ENCODE measurements around the gene UST.

The UST gene

DNA sequence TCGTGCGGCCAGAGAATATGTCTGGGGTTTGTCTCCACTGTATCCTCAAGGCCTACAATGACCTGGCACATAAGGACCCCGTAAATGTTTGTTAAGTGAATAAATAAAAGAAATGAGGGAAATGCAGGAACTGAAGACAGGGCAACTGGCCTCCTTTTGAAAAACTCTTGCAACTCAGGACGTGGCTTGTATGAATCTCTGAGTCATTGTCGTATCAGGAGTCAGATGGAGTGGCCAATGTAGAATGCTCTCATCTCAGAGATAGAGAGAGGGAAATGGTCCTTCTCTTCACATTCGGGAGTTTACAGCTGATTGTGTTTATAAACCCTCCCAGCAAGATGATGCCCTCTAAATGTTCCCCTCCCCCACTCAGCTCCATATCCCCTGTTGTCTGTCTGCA is 57.1 kb downstream of the UST start:
- peak; percentile 7 for DNase-seq (ENCODE audit: low read depth)

DNA sequence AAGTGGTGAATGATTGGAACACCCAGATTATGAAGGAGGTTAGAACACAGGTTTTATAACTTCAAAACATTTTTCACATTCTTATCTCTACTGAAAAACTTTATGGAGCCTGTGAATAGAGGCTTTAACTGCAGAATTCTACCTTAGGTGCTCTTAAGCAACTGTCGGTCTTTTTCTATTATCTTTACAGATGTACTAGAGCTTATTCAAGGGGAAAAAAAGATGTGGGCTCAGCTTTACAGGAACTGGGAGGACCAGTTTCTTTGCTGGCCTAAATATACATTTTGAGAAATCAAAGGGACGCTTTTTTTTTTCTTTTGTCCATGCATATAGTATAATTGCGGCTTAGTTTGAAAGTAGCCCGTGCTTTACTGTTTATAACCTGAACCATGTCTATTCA is 58.9 kb downstream of the UST start:
- DNase-seq (ENCODE audit: low read depth): no peak

DNA sequence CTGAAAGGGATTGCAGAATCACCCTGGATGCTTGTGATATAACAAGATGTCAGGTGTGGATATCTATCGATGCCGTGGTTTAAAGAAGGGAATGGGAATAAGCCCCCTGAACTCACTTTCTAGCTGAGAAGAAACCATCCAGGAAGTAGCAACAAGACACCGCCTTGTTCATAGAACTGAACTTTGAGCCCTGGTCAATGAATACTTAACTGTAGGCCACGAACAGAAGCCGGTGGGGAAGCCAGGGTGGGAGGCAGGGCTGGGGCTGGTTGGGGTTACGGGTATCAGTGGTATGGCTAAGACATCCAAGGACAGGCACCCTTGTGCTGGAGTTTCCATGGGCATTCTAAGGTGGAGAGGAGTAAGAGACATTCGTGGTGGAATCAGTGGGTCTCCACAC is 61.0 kb downstream of the UST start:
- DNase-seq (ENCODE audit: low read depth): no peak

DNA sequence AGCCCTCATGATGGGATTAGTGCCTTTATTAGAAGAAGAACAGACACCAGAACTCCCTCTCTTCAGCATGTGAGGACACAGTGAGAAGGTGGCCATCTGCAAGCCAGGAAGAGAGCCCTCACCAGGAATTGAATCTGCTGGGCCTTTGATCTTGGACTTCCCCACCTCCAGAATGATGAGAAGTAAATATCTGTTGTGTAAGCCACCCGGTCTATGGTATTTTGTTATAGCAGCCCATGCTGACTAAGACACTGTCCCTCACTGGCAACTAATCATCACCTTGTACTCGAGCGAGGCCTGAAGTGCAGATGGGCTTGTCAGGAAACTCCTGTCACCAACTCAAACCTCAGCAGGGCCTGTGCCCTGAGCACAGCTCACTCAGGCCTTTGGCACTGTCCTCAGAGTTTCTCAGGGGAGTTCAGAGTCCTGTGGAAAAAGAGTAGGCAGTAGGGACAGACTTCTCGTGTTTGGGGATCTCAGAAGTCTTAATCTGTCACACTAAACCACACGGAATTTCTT is 62.0 kb downstream of the UST start:
- no peak for DNase-seq (ENCODE audit: low read depth)

DNA sequence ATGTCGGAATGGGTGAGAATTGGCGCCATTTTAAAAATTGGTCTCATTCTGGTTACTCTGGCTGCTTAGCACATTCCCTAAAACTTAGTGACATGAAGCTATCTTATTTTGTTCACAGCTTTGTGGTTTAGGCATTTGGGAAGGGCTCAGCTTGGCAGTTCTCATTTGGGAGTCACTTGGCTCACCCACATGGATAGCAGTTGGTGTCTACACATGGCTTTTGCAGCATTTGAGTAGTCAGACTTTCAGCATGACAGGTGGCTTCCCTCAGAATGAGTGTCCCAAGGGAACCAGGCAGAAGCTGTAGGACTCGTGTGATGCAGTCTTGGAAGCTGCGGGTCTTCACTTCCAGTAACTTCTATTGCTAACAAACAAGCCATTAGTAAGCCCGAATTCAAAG is 64.6 kb downstream of the UST start:
- DNase-seq (ENCODE audit: low read depth): no peak

DNA sequence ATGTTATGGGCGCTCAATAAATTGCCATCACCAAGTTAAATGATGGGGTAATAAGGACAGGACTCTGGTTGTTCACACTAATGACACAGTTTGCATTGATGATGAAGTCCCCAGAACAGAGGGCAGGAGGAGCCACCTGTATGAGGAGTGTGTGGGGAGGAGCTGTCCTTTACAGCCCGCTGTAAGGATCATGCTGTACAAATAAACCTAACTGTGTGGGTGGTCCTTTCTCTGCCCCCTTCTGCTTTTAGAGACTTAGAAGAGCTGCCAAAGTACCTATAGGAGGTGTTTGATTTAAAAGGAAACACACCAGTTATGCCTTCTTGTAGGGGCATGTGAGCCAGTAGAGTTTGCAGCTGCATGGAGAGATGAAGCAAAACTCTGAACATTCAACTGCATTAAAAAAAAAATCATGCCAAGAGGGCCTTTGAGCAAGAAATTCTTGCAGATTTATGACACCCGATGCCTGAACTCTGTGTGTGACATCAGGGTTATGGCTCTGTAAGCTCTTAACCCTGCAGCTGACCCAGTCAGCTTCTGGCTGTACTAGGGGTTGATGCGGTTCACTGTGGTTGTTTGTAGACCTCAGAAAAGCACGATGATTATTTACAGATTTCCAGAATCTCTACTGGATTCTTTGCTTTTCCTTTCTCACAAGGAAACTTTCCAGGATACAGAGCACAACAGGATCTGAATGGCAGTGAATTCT is 67.4 kb downstream of the UST start:
- peak; percentile 10 for DNase-seq (ENCODE audit: low read depth)

DNA sequence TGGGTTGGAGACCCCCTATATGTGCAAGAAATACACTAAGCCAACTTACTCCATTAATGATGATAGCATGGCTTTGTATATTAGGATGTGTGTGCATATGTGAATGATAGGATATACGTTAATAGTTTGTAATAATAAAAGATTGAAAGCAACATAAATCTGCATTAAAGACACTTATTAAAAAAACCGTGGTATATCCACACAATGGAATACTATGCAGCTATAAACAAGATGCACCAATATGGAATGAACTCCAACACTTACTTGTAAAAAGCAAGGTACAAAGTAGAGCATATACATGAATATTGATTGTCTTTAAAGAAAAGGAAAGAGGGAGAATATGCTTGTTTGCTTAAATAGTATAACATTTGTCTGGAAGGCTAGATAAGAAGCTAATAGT is 68.0 kb downstream of the UST start:
- no peak for DNase-seq (ENCODE audit: low read depth)

DNA sequence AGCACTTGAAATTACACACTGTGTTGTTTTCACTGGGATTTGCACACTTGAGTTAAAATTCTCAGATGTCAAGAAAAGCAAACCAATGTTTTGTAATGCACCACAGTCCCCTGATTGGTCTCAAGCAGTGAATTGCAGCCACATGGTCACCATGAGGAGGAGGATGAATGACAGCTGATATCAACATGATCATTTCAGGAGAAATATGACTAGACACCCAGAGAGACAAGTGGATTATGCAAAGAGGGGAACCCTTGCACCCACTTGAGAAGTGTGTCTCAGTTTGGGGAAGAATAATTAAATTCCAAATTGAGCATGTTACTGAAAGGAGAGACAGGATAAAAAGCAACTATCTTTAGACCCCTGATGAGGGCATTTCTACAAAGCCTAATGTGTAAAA is 69.3 kb downstream of the UST start:
- no peak for DNase-seq (ENCODE audit: low read depth)

DNA sequence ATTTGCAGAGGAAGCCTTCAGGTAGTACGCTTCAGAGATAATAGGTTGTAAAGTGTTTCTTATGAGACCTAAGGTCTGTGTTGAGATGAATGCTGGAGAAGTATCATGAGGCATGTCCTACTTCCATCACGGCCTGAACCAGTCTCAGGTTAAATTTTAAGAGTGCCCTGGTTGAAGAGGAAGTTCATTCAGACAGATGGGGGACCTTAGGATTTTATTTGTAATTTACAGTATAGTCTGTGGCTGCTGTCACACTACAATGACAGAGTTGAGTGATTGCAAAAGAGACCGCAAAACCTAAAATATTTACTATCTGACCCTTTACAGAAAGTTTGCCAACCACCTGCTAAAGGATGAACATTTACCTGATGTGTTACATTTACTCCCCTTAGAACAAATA is 70.9 kb downstream of the UST start:
- no peak for DNase-seq (ENCODE audit: low read depth)

DNA sequence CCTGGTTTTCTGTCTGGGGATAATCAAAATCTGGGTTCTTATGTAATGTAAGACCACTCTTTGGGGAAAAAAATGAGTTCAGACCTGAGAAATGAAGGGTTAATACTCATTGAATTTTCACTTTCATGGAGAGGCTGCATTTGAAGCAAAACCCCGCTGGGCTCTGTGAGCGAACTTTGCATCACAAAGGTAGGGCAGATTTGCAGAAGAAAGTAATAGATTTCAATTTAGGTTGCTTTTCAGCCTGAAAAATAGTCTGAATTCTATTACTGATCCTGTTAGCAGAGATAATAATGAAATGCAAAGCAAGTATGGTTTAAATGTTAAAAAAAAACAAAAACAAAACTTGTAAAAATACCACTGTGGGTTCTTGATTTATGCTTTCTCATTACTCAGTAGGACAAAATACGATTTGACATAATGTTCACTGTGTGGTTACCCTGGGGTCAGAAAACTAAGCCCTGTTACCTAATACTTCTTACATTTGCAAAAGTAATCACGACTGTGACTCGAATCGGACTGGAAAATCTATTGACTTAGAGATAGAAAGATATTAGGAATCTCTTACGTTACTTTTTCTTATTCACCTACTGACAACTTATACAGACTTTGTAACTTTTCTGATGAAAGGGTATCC is 72.2 kb downstream of the UST start:
- DNase-seq (ENCODE audit: low read depth): peak; percentile 46

DNA sequence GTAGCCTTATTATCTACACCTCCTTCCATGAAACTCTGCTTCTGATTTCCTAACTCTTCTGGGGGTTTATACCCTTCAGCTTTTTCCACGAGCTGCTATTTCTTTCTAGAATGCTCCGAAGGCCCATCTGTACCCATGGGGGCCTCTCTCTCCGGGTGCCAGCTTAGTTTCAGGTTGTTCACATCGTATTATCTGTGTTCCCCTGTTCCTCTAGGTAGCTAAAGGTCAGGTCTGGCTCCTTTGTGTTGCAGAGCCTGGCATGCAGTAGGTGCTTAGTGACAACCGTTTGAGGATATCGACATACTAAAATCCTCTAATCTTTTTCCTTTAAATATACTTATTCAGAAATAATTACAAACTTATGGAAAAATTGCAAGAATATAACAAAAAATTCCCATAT is 73.0 kb downstream of the UST start:
- DNase-seq (ENCODE audit: low read depth): no peak

DNA sequence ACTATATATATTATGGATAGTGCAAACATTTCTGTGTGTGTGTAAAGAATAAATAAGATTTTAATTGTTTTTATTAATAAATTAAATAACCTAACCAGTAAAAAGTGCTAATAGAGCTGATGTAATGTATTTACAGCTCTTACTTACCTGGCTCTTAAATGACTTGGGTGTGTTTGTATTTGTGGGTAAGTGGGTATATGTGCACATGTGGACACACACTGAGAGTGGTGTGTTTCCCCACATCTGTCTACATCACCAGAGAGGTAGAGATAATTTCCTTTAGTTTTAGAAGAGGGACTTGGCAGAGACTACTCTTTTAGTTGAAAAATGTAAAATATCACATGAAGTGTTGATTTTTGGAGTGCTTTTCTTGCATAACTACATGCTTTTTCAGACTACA is 76.0 kb downstream of the UST start:
- no peak for DNase-seq (ENCODE audit: low read depth)

DNA sequence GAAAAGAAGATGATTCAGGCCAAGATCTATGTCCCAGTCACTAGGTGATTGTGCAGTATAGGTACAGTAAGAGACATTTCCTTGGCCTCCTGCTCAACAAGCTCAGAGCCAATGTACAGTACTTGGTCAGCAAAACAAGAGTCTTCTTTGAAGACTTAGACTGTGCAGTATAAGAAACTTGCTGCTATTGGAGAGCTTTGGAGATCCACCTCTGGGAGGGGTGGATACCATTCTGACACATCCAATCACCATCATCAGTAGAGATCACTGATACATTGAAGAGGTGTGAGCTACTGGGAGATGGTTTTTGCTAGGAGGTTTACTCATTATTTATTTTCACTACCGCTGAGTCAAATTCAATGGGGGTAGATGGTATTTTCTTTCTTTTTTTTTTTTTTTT is 77.5 kb downstream of the UST start:
- no peak for DNase-seq (ENCODE audit: low read depth)

DNA sequence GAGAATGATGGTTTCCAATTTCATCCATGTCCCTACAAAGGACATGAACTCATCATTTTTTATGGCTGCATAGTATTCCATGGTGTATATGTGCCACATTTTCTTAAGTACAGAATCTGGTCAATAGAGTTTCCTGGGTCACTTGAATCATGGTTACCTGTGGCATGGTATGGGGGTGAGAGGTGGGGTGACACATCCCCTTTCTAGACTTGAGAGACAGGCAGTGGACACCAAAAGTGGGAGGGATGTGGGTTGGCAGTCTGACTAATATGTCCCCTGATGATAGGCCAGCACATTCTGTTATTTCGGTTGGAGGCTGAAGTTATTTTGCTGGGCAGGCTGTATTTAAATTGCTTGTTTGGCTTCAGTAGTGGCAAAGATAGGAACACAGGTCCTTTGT is 78.1 kb downstream of the UST start:
- no peak for DNase-seq (ENCODE audit: low read depth)

DNA sequence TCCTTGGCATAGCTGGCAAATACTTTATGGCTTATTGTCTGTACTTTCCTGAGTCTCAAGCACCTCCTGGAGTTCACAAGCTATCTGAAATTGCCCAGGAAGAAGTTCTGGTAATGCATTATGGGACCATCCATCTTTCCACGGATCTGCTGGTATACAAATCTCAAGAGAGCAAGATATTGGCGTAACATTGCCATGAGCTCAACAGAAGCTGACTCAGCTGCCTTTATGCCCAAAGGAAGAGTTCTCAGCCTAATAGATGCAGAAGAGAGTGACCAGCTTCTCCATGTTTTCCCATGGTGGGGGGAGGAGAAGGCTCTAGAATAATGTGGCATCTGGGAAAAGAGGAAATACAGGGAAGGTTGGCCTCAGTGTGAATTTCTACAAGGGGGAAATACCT is 78.7 kb downstream of the UST start:
- no peak for DNase-seq (ENCODE audit: low read depth)

DNA sequence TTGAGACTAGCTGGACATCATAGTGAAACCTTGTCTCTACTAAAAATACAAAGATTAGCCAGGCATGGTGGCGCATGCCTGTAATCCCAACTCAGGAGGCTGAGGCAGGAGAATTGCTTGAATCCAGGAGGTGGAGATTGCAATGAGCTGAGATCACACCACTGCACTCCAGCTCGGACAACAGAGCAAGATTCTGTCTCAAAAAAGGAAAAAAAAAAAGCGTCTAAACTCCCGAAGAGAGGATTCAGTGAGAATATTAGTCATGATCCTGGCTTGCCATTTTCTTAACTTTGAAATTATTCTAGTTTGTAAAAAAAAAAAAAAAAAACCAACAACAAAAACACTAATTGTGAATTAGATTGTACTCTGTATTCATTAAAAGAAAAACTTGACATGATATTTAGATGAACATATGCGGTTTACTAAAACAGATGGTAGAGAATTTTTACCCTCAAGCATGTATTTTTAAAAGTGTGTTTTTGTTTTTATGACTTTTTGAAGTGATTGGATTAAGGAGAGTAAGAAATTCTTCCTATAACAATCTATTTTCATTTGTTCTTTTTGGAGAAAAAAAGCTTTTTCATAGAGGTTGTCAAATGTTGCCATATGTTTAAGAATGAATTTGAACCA is 80.7 kb downstream of the UST start:
- no peak for DNase-seq (ENCODE audit: low read depth)

DNA sequence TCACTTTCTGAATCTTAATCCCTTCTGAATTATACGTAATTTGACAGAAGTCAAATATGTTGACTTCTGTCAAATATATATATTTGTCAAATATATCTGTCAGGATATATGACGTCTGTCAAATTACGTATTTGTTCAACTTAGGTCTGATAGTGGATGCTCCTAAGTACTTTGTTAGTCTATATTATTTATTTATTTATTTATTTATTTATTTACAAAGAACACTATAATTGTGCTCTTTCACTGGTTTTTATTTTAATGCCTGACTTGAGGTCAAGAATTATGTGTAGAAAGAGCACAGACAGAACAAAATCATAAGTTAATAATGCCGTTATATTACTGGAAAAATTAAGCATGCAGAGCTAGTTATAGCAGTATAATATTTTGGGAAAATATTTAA is 81.2 kb downstream of the UST start:
- no peak for DNase-seq (ENCODE audit: low read depth)

DNA sequence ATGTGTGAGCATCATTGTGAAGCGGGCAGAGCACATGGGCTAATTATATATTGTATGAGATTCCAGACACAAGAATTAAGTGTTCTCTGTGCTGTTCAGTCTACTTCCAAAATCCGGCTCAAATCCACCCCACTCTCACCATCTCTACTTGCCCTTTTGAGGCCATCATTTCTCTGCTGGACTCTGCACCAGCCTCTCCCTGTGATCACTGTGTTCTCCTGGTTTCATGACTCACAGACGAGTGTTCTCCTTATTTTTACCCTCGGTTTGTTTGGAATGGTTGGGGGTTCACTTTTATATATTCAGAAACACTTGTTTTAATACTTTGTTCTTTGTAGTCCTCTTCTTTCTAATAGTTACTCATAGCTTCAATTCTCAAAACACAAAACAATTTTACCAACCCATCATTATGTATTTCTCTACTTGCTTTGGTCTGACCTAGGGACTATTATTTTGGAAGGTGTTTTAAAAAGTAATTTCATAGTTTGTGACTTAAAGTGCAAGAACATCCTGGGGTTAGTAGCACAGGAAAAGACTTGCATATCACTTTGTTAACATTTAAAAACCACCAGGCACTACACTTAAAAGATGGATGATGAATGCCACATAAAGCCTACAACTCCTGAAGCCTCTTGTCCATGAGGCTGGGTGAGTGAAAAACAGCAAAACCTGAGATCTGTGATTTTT is 82.7 kb downstream of the UST start:
- no peak for DNase-seq (ENCODE audit: low read depth)

DNA sequence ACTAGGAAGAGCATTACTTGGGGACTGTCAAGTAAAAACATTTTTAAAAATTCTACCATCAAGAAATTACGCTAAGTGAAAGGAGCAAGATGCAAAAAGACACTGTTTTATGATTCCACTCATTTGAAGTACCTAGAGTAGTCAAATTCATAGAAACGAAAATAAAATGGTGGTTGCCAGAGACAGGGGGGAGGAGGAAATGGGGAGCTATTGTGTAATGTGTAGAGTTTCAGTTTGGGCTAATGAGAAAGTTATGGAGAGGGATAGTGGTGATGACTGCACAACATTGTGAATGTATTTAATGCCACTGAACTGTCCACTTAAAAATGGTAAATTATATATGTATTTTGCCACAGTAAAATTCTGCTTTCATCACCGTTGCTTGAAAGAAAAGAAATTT is 83.8 kb downstream of the UST start:
- no peak for DNase-seq (ENCODE audit: low read depth)

DNA sequence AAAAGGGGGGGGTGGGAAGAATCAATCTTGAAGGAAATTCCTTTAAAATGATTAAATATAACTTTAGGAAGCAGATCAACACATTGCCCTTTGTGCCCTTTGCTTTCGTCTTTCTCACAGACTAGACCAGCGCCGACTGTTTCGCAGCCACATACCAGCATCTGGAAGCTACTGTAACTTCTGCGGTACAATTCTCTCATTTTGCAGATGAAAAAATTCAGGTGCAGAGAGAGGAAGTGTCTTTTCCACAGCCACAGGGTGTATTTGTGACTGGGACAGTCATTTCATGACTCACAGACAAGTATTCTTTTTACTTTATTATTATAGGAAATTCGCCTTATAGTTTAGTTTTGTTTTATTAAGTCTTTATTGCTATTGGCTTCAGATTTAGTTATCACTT is 84.2 kb downstream of the UST start:
- no peak for DNase-seq (ENCODE audit: low read depth)

DNA sequence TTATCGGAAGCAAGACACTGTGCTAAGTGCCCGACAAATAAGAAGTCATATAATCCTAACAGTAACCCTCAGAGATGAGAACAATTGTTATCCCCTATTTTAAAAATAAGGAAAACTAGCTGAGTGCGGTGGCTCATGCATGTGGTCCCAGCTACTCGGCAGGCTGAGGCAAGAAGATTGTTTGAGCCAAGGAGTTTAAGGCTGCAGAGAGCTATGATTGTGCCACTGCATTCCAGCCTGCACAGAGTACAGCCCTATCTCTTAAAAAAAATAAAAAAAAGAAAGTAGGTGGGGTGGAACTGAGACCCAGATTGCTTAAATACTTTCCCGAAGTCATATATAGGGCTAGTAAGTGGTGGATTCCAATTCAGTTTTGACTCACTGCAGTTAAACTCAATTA is 84.7 kb downstream of the UST start:
- peak; percentile 9 for DNase-seq (ENCODE audit: low read depth)

DNA sequence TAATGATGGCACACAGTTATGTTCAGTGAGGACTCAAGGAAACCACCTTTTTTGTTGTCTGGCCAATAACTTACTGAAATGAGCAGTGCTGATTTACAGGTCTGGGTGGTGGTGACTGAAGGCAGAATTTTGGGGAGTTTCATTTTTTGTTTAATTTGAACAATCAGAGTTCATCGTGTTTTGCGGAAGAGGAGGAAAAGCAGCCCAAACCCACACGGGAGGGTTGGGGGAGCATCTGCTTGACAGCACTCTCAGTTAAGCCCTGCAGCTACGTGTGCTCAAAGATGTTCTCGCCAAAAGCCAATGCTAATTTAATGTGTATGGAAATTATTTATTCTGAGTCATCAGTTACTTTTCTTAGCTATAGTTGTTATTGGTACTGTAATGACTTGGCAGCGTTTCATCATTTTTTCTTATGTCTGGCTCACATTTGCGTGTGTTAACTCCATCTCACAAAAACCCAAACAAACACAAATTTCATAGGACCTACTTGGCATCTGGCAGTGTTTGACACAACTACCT is 89.2 kb downstream of the UST start:
- no peak for DNase-seq (ENCODE audit: low read depth)

DNA sequence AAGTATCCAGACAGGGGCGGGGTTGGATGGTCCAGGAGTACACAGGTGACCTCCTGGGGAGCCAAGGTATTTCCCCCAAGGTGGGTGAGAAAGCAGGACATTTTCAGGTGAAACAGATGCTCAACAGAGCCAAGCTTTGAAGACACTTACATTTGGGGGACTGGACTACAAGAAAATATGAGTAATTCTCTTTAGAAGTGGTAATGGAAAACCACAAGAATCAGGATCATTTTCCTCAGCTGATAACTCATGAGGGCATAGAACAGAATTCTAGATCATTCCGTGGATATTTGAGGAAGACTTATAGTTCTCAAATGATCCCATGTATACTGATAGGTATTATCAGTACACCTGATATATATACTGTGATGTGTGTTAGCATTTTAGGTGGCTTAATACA is 89.9 kb downstream of the UST start:
- DNase-seq (ENCODE audit: low read depth): no peak
